Neural cell (in vitro differentiated cells): ENCODE results near the gene TGFBR2. TPM values are rescaled to one million over a fixed set of nuclear protein-coding genes. Genes with fewer than 3 reads are reported as not detected.

Source experiments
- H2AFZ ChIP-seq: fragments of 200-600, 300-800 bp; sonication (generic), shearing (Covaris generic); 2 replicates; pipeline ENCODE4 v1.6.0; 2014; ENCODE audit warnings: low read depth, mild to moderate bottlenecking, antibody characterized with exemption, low read length, moderate library complexity
- H3F3A ChIP-seq: fragments of 200-600 bp; shearing (Covaris generic); 2 replicates; pipeline ENCODE4 v1.6.1; 2016; ENCODE audit warnings: mild to moderate bottlenecking, moderate library complexity, mixed read lengths, antibody characterized with exemption, low read length; ENCODE audit not compliant: insufficient read depth, poor library complexity, severe bottlenecking
- H3K27ac ChIP-seq: fragments of 200-600, 300-800 bp; sonication (generic), shearing (Covaris generic); 2 replicates; pipeline ENCODE4 v1.5.1; 2014; ENCODE audit warnings: mild to moderate bottlenecking, low read length, moderate library complexity
- H3K27me3 ChIP-seq: fragments of 300-800, 200-600 bp; sonication (generic), shearing (Covaris generic); 2 replicates; pipeline ENCODE4 v1.6.0; 2014; ENCODE audit warnings: mild to moderate bottlenecking, low read depth, low read length, moderate library complexity; ENCODE audit not compliant: insufficient read depth
- H3K36me3 ChIP-seq: fragments of 300-800, 200-600 bp; sonication (generic), shearing (Covaris generic); 2 replicates; pipeline ENCODE4 v1.5.1; 2014; ENCODE audit warnings: mild to moderate bottlenecking, antibody characterized with exemption, low read length, moderate library complexity; ENCODE audit not compliant: insufficient read depth
- H3K4me2 ChIP-seq: fragments of 300-800, 200-600 bp; sonication (generic), shearing (Covaris generic); 2 replicates; pipeline ENCODE4 v1.6.0; 2014; ENCODE audit warnings: mild to moderate bottlenecking, low read length
- H3K4me3 ChIP-seq: fragments of 300-800, 200-600 bp; sonication (generic), shearing (Covaris generic); 2 replicates; pipeline ENCODE4 v1.5.1; 2014; ENCODE audit warnings: mild to moderate bottlenecking, low read length, moderate library complexity
- H3K79me2 ChIP-seq: fragments of 200-600 bp; shearing (Covaris generic); replicated peaks from 2 replicates; pipeline ENCODE4 v1.6.0; 2014; ENCODE audit warnings: mild to moderate bottlenecking, low read length, moderate library complexity; ENCODE audit not compliant: insufficient read depth
- H3K9ac ChIP-seq: fragments of 300-800, 200-600 bp; sonication (generic), shearing (Covaris generic); 2 replicates; pipeline ENCODE4 v1.6.1; 2016; ENCODE audit warnings: mild to moderate bottlenecking, low read length, mixed read lengths
- H3K9me2 ChIP-seq: fragments of 200-600 bp; shearing (Covaris generic); 2 replicates; pipeline ENCODE4 v1.6.1; 2016; ENCODE audit warnings: mild to moderate bottlenecking, low read length, mixed read lengths; ENCODE audit not compliant: insufficient read depth
- H3K9me3 ChIP-seq: fragments of 200-600, 300-800 bp; sonication (generic), shearing (Covaris generic); 2 replicates; pipeline ENCODE4 v1.6.1; 2016; ENCODE audit warnings: mild to moderate bottlenecking, mixed run types, low read length, moderate library complexity, mixed read lengths
- H4K20me1 ChIP-seq: fragments of 200-600 bp; shearing (Covaris generic); 2 replicates; pipeline ENCODE4 v1.6.1; 2016; ENCODE audit warnings: mild to moderate bottlenecking, mixed run types; ENCODE audit not compliant: insufficient read depth
- CTCF ChIP-seq: fragments of 450-650 bp; IDR thresholded peaks from 2 replicates; pipeline ENCODE4 v1.5.1; 2014; ENCODE audit warnings: antibody characterized with exemption, mild to moderate bottlenecking, moderate library complexity; ENCODE audit not compliant: poor library complexity, severe bottlenecking
- EP300 ChIP-seq: fragments of 450-650 bp; conservative IDR thresholded peaks from 2 replicates; pipeline ENCODE4 v1.6.1; 2014; ENCODE audit warnings: antibody characterized with exemption, mild to moderate bottlenecking, moderate library complexity; ENCODE audit not compliant: poor library complexity, severe bottlenecking
- EZH2 ChIP-seq: fragments of 200-600, 300-800 bp; shearing (Covaris generic), sonication (generic); IDR thresholded peaks from 2 replicates; pipeline ENCODE4 v1.6.1; 2014; ENCODE audit warnings: antibody characterized with exemption, low read length, borderline replicate concordance, mild to moderate bottlenecking; ENCODE audit not compliant: insufficient read depth, poor library complexity, severe bottlenecking
- MXI1 ChIP-seq: fragments of 450-650 bp; conservative IDR thresholded peaks from 2 replicates; pipeline ENCODE4 v1.6.1; 2014; ENCODE audit warnings: antibody characterized with exemption, mild to moderate bottlenecking; ENCODE audit not compliant: poor library complexity, severe bottlenecking
- POLR2AphosphoS5 ChIP-seq: IDR thresholded peaks from 2 replicates; pipeline ENCODE4 v1.6.1; 2012
- RAD21 ChIP-seq: fragments of 450-650 bp; conservative IDR thresholded peaks from 2 replicates; pipeline ENCODE4 v1.6.1; 2014; ENCODE audit warnings: antibody characterized with exemption, mild to moderate bottlenecking, moderate library complexity
- SMC3 ChIP-seq: fragments of 450-650 bp; conservative IDR thresholded peaks from 2 replicates; pipeline ENCODE4 v1.6.1; 2014; ENCODE audit warnings: antibody characterized with exemption, mild to moderate bottlenecking, moderate library complexity; ENCODE audit not compliant: poor library complexity
- TAF1 ChIP-seq: IDR thresholded peaks from 2 replicates; pipeline ENCODE4 v1.6.1; 2012; ENCODE audit warnings: low read depth
- polyA plus RNA-seq: library from polyadenylated mRNA; depleted of rRNA; stranded (reverse); fragments of >200 nt; gene quantifications from 2 replicates; pipeline ENCODE4 v1.2.3, GENCODE V29; 2014
- TF ChIP-seq, protein P1 (sequence below): IDR thresholded peaks from 2 replicates; pipeline ENCODE4 v1.6.1; 2012; ENCODE audit warnings: borderline replicate concordance

TGFBR2 gene
- polyA plus RNA-seq, 1 donor from 2014 or later, result not detected

- Histone ChIP-seq H4K20me1 (no peaks in the 10 kb centered on the region), H3K27me3 (no peaks in the 10 kb centered on the region), H3K79me2 (no peaks in the 10 kb centered on the region), H3K4me3 (no peak overlapping the region), H3K9ac (no peak overlapping the region), H3K9me2 (no peaks in the 10 kb centered on the region), H3K9me3 (no peaks in the 10 kb centered on the region), H3K36me3 (no peaks in the 10 kb centered on the region), H3K27ac (no peak overlapping the region), H2AFZ (no peak overlapping the region), H3K4me2 (no peak overlapping the region), H3F3A (no peaks in the 10 kb centered on the region)
- TF ChIP-seq, protein P1, sequence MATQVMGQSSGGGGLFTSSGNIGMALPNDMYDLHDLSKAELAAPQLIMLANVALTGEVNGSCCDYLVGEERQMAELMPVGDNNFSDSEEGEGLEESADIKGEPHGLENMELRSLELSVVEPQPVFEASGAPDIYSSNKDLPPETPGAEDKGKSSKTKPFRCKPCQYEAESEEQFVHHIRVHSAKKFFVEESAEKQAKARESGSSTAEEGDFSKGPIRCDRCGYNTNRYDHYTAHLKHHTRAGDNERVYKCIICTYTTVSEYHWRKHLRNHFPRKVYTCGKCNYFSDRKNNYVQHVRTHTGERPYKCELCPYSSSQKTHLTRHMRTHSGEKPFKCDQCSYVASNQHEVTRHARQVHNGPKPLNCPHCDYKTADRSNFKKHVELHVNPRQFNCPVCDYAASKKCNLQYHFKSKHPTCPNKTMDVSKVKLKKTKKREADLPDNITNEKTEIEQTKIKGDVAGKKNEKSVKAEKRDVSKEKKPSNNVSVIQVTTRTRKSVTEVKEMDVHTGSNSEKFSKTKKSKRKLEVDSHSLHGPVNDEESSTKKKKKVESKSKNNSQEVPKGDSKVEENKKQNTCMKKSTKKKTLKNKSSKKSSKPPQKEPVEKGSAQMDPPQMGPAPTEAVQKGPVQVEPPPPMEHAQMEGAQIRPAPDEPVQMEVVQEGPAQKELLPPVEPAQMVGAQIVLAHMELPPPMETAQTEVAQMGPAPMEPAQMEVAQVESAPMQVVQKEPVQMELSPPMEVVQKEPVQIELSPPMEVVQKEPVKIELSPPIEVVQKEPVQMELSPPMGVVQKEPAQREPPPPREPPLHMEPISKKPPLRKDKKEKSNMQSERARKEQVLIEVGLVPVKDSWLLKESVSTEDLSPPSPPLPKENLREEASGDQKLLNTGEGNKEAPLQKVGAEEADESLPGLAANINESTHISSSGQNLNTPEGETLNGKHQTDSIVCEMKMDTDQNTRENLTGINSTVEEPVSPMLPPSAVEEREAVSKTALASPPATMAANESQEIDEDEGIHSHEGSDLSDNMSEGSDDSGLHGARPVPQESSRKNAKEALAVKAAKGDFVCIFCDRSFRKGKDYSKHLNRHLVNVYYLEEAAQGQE, result no peak
- no peak for TF ChIP-seq SMC3
- TF ChIP-seq EZH2, result no peak
- no peak for TF ChIP-seq TAF1
- no peak for TF ChIP-seq EP300
- TF ChIP-seq CTCF, result no peak
- TF ChIP-seq RAD21, result no peak
- TF ChIP-seq POLR2AphosphoS5, result no peak
- TF ChIP-seq MXI1, result no peak
These were observed 123.5 kb downstream of the TGFBR2 start for GRCh38 chr3:30729936-30730335.

DNA sequence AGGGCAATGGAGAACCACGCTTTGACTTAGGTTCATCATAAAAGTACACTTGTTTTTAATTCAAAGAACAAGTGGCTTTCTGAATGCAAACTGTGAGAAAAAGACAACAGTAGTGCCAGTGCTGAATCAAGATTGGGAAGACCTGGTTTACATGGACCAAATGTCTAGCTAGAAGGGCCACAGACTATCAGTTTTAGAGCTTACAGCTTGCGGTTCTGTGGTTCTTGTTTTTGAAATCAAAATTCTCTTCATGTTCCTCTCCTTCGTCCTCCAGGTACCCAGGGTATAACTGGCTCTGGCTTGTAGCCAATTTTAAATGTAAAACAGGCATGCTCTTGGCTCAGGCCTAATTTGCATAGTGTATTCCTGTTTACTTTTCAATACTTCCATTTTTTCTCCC, 124.6 kb downstream of the TGFBR2 start:
- Histone ChIP-seq H3K9ac (no peak overlapping the region), H2AFZ (no peak overlapping the region), H3K4me2 (no peak overlapping the region), H3K4me3 (no peak overlapping the region), H3K9me2 (no peaks in the 10 kb centered on the region), H3F3A (no peaks in the 10 kb centered on the region), H4K20me1 (no peaks in the 10 kb centered on the region), H3K27ac (no peak overlapping the region), H3K36me3 (no peaks in the 10 kb centered on the region), H3K9me3 (no peaks in the 10 kb centered on the region), H3K27me3 (no peaks in the 10 kb centered on the region), H3K79me2 (no peaks in the 10 kb centered on the region)
- TF ChIP-seq, protein P1, result no peak
- TF ChIP-seq RAD21 (no peak), CTCF (no peak), TAF1 (no peak)
